ACHN (cell line): Measurements from ENCODE around the gene DISP3.

Experiments used
- DNase-seq: peaks from one replicate; pipeline ENCODE4 v3.0.0-alpha.2; 2015
- in situ Hi-C: cut with HindIII; loops from 2 replicates; pipeline ENCODE4 v1.10.0; 2017; ENCODE audit warnings: low sequenced_read_pairs, low pct_ligation_motif_present, low pct_unique_long_range_greater_than_20kb

Gene DISP3

GRCh38 chr1:11501491-11501897 lies 22.5 kb downstream of the DISP3 start:
- DNase-seq, result no peak
- in situ Hi-C loops, result no loop called here

GRCh38 chr1:11501906-11502485 lies 23.0 kb downstream of the DISP3 start:
- in situ Hi-C loops, result no loop called here
- DNase-seq, result no peak

- DNase-seq, result no peak
- in situ Hi-C loops, result no loop called here
Observed at GRCh38 chr1:11502516-11502915, 23.6 kb downstream of the DISP3 start.

- in situ Hi-C loops, result no loop called here
- no peak for DNase-seq
Observed at GRCh38 chr1:11504599-11504998, 25.6 kb downstream of the DISP3 start.

GRCh38 chr1:11505591-11506538 lies 26.9 kb downstream of the DISP3 start:
- no peak for DNase-seq
- in situ Hi-C loops, result no loop called here

GRCh38 chr1:11507309-11507708 lies 28.4 kb downstream of the DISP3 start:
- DNase-seq, result no peak
- in situ Hi-C loops, result no loop called here

GRCh38 chr1:11513681-11514080 lies 34.7 kb downstream of the DISP3 start:
- in situ Hi-C loops, result no loop called here

GRCh38 chr1:11514366-11514765 lies 35.4 kb downstream of the DISP3 start:
- DNase-seq, result no peak
- in situ Hi-C loops, result no loop called here

More at GRCh38 chr1:11513681-11514080, 34.7 kb downstream of the DISP3 start:
- no peak for DNase-seq

- DNase-seq, result no peak
- in situ Hi-C loops, result no loop called here
Observed at GRCh38 chr1:11515368-11516300, 36.7 kb downstream of the DISP3 start.

- no peak for DNase-seq
- in situ Hi-C loops, result no loop called here
Observed at GRCh38 chr1:11516961-11517635, 38.1 kb downstream of the DISP3 start.

- DNase-seq, result no peak
- in situ Hi-C loops, result no loop called here
Observed at GRCh38 chr1:11518016-11518701, 39.2 kb downstream of the DISP3 start.

- no peak for DNase-seq
Observed at GRCh38 chr1:11518791-11519628, 40.1 kb downstream of the DISP3 start.

GRCh38 chr1:11519629-11520031 lies 40.7 kb downstream of the DISP3 start:
- in situ Hi-C loops, result no loop called here
- DNase-seq, result no peak

More at GRCh38 chr1:11518791-11519628, 40.1 kb downstream of the DISP3 start:
- in situ Hi-C loops, result no loop called here

- in situ Hi-C loops, result no loop called here
- no peak for DNase-seq
Observed at GRCh38 chr1:11520531-11521233, 41.7 kb downstream of the DISP3 start.

GRCh38 chr1:11521582-11522399 lies 42.8 kb downstream of the DISP3 start:
- in situ Hi-C loops, result no loop called here
- no peak for DNase-seq
